ENCODE measurements around the gene CCM2L. TPM values are rescaled to one million over a fixed set of nuclear protein-coding genes. Genes with fewer than 3 reads are reported as not detected.

CCM2L gene
- total and polyA plus RNA-seq, 2 of the 4 experiments (the other 2 are of a cell fraction), result not detected

Small RNAs within 50 kb of the gene (microRNA-seq; reads per million reads assigned to microRNA genes)
- gene RNA5SP481 (ENCODE audit: insufficient read depth, insufficient read length), result not detected
- not detected for gene RNA5SP482 (ENCODE audit: insufficient read depth, insufficient read length)

Small RNAs within 50 kb of the gene (small RNA-seq; reads per million reads assigned to genes)
- gene RNA5SP481 (0 to 1.5 (median 0.33) reads per million in 5 experiments), gene RNA5SP482 (0 reads per million in 5 experiments)

Other genes with a start within 250 kb of the CCM2L start
- gene MYLK2, start 191.1 kb upstream of the CCM2L start, total RNA-seq (2012; rRNA removed), result 0.18 and 0.28 TPM in 2 replicates
- 0.19 and 0.27 TPM in 2 replicates for gene MYLK2, start 191.1 kb upstream of the CCM2L start, polyA plus RNA-seq (2012; rRNA removed)
- gene FOXS1, start 164.8 kb upstream of the CCM2L start, total RNA-seq (2012; rRNA removed), result not detected in 2 replicates
- not detected in 2 replicates for gene FOXS1, start 164.8 kb upstream of the CCM2L start, polyA plus RNA-seq (2012; rRNA removed)
- gene DUSP15, start 139.9 kb upstream of the CCM2L start, total RNA-seq (2012; rRNA removed), result not detected in 2 replicates
- not detected in 2 replicates for gene DUSP15, start 139.9 kb upstream of the CCM2L start, polyA plus RNA-seq (2012; rRNA removed)
- not detected in 2 replicates for gene TTLL9, start 139.8 kb upstream of the CCM2L start, total RNA-seq (2012; rRNA removed)
- not detected in 2 replicates for gene TTLL9, start 139.8 kb upstream of the CCM2L start, polyA plus RNA-seq (2012; rRNA removed)
- gene PDRG1, start 58.4 kb upstream of the CCM2L start, total RNA-seq (2012; rRNA removed), result 5.0 and 5.8 TPM in 2 replicates
- 15.7 and 16.0 TPM in 2 replicates for gene PDRG1, start 58.4 kb upstream of the CCM2L start, polyA plus RNA-seq (2012; rRNA removed)
- gene XKR7, start 42.3 kb upstream of the CCM2L start, total RNA-seq (2012; rRNA removed), result not detected in 2 replicates
- gene XKR7, start 42.3 kb upstream of the CCM2L start, polyA plus RNA-seq (2012; rRNA removed), result not detected in 2 replicates
- not detected in 2 replicates for gene HCK, start 41.8 kb downstream of the CCM2L start, total RNA-seq (2012; rRNA removed)
- gene HCK, start 41.8 kb downstream of the CCM2L start, polyA plus RNA-seq (2012; rRNA removed), result not detected in 2 replicates
- gene TM9SF4, start 99.3 kb downstream of the CCM2L start, total RNA-seq (2012; rRNA removed), result 31.1 and 35.3 TPM in 2 replicates
- 59.1 and 62.0 TPM in 2 replicates for gene TM9SF4, start 99.3 kb downstream of the CCM2L start, polyA plus RNA-seq (2012; rRNA removed)
- 2.9 and 3.1 TPM in 2 replicates for gene PLAGL2, start 197.3 kb downstream of the CCM2L start, total RNA-seq (2012; rRNA removed)
- gene PLAGL2, start 197.3 kb downstream of the CCM2L start, polyA plus RNA-seq (2012; rRNA removed), result 7.5 and 7.7 TPM in 2 replicates
- gene POFUT1, start 197.4 kb downstream of the CCM2L start, total RNA-seq (2012; rRNA removed), result 23.1 and 25.5 TPM in 2 replicates
- 35.4 and 41.1 TPM in 2 replicates for gene POFUT1, start 197.4 kb downstream of the CCM2L start, polyA plus RNA-seq (2012; rRNA removed)